GM21360 (cell line): Measurements from ENCODE around the gene AFDN.
A peak's percentile ranks its signal among the peaks of the same experiment; 100 is the strongest.

ENCODE experiments used
- ATAC-seq: cut with Tn5 transposase; IDR thresholded peaks from one replicate; pipeline ENCODE4 v1.9.1; 2021; ENCODE audit warnings: mild to moderate bottlenecking, moderate library complexity; ENCODE audit not compliant: unreplicated experiment

AFDN gene

DNA sequence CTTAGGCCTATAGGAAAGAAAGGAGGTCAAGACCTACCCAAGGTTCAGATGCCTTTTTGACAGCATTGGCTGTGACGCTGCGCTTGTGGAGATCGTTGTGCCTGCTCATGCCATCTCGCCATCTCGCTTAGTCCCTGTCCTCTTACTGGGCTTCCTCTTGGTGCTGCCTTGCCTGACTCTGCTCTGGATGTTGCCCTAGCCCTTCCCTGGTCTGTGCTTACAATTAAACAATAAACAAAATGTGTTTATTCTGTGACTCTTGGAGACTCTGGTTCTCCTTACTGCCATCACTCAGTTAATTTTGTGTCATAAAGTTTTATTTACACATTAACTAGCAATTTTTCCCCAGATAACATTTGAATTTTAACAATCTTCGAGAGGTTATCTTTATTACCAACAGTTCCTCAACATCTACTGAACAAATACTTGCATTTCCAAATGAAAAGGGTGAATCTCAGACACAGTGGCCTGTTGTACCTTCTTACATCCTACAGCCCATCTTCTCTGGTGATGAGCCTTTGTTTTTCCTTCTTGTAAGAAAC lies 11.6 kb downstream of the AFDN start:
- no peak for ATAC-seq

DNA sequence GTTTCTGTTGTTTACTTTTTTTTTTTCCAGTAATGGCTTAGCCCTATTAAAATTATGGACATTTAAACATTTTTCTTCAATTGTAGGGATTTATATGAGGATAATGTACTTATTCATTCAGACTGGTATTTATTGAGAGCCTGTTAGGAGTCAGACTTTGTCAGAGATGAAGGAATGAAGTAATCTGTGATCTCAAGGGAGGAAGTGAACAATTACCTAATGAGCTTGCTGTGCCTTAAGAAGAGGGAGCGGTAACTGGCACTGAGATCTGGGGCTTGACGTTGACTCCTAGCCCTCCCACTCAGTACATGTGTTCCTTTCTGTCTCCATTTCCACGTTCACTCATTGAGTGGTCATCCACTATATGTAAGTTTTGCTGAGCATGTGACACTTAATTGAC lies 12.6 kb downstream of the AFDN start:
- no peak for ATAC-seq

DNA sequence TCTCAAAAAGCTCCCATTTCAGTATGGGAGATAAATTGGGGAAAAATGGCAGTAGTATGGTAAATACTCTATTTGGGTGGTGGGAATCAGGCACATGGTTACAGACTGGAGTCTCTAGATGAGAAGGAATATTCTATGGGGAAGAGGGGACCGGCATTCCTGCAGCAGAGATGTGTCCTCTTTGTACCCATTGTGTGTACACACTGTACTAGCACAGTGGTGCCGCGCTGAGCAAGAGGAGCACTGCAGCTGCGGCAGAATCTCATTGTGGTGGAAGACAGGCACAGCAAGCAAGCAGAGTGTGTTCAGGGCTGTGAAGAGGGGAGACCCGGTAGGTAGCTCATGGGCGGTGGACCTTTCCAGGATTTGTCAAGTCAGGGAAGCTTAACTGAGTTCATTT lies 13.0 kb downstream of the AFDN start:
- ATAC-seq = no peak

DNA sequence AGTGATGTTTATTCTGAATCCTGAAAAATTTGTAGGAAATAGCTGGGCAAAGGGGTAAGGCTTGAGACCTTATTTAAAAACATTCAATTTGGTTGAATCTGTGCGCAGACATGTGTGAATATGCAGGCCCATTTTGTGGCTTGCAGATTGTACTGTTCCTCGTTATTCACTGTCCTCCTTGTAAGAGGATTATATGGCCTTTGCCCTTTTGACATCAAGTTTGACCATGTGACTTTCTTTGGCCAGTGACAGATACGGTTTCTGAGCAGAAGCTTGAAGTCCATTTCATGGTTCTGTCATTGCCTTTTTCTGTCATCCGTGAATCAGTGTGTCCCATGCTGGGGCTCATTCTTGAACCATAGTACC lies 13.4 kb downstream of the AFDN start:
- no peak for ATAC-seq

DNA sequence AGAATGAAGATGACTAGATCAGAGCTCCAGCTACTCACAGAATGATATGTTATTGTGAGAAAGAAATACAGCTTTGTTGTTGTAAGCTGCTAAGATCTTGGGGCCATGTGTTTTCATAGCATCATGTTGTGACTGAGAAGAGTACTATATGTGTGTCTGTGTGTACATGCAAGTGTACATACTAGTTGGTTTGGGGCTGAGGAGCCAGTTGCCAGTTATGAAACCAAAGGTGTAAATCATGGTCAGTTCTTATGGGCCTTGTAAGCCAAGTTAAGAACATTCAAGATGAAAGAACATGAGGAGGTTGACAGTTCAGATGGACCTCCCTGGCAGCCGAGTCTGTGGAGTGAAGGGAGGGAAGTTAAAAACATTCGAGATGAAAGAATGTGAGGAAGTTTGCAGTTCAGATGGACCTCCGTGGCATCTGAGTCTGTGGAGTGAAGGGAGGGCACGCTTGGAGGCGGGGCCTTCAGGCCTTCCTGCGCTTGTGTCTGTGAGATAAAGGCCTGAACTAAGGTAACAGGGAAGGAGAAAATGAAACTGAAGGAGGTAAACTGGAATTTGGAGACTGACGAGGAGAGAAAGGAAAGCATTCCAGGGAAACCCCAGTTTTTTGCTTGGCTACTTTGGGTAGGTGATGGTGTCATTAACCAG lies 13.9 kb downstream of the AFDN start:
- ATAC-seq = no peak

DNA sequence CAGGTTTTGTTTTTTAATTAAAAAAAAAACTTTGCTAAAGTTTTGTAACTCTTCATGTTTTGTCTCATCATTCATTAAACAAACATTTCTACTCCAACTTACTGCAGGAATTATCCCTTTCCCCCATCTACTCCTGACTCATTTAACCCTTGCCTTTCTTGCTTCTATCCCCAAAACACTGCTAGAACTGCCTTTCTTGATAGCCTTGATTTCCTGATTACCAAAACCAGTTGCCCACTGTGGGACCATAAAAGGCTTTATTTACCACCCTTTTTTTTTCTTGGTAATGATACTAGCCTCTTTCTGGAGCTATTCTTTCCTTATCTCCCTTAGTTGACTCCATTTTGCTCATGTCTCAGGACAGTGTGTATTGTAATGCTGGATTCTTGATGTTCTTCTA lies 15.3 kb downstream of the AFDN start:
- no peak for ATAC-seq

DNA sequence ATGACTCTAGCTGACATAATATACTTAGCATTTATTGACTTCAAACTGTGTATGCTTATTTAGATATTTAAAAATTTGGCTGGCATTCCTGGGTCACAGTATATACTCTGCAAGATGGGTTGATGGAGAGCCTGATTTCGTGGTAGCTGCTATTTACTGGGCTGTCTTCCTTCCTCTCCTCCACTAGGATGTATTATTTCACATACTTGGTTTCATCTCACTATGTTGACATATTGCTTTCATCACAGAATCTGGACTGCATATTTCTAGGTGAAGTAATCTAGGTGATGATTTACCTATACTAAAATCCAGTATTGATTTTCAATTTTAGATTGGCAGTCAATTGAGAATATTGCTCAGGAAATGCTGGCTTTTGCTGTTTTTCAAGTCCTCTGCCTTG lies 15.7 kb downstream of the AFDN start:
- ATAC-seq = no peak

DNA sequence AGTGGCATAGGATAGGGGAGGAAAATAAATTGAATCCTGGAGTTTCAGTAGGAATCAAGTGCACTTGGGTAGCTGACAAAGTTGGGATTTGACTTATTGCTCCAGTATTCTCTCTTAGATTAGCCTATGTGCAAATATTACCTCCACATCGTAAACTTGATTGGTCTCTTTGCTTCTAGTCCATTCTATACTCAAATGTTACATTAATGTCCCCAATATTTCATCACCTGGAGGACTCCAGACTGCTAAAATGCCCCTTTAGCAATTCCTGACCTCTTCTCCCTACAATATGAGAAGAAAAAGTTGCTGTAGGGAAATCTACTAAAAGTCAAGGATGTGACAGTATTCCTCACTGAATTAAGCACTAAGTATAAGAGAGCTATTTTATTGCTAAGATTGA lies 16.3 kb downstream of the AFDN start:
- no peak for ATAC-seq

DNA sequence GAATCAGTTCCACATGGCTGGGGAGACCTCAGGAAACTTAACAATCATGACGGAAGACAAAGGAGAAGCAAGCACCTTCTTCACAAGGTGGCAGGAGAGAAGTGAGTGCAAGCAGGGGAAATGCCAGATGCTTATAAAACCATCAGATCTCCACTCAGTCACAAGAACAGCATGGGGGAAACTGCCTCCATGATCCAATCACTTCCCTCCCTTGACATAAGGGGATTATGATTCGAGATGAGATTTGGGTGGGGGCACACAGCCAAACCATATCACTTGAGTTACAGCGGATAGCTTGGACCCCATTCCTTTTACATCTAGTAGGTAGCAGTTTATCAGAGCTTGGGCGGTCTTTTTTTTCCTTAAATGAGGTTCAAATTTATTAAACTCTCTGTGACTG lies 19.1 kb downstream of the AFDN start:
- no peak for ATAC-seq

DNA sequence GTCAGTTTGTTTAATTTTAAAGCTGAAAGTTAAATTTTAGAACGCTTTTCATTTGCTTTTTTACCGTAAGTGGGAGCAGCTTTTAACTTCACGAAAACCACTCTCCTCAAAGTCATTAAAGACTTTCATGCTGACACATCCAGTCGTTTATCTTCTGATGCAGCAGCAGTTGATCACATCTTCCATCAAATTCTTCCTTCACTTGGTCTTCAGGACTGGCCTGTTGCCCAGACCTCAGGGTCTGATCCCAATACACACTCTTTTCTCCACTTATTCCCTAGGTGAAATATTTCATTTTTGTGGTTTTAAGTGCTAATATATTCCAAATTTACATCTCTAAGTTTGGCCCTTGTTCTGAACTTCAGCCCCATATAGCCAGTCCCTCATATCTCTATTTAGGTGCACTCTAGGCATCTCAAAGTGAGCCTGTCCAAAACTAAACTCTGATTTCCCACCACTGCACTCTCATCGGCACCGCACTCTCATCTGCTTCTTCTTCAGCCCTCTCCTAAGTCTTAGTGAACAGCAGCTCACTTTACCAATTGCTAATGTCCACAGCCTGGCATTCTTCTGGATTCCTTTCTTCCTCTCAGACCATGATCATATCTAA lies 20.4 kb downstream of the AFDN start:
- ATAC-seq = no peak

DNA sequence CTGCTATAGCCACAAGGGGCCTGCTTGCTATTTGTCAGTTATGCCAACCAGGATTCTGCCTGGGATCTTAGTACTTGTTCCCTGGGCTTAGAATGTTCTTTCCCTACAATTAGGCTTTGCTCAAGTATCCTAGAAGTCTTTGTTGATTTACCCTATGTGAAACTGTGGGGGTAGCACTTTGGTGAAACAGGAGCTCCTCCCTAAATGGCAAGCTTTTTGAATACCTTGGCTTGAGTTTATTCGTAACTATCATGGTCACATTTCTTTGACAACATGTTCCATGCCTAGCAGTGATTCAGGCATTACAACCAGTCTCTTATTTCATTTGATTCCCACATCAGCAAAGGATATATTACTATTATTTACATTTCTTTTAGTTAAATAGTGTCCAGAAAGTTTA lies 21.2 kb downstream of the AFDN start:
- no peak for ATAC-seq

DNA sequence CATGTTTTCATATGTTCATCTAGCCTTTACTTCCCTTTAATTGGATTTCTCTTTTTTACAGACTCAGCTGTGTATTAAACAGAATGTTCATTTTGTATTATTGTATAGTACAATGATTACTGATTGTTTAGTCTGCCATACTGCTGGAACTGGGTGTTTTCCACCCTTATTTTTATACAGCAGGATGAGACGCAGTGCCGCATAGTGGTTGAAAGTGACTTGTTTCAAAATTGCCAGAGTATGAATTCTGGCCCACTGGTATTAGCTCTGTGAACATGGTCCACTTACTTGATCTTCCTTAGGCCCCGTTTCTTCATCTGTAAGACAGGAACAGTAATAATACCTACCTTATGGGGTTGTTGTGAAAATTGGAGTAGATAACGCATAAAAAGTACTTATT lies 22.1 kb downstream of the AFDN start:
- ATAC-seq = no peak

DNA sequence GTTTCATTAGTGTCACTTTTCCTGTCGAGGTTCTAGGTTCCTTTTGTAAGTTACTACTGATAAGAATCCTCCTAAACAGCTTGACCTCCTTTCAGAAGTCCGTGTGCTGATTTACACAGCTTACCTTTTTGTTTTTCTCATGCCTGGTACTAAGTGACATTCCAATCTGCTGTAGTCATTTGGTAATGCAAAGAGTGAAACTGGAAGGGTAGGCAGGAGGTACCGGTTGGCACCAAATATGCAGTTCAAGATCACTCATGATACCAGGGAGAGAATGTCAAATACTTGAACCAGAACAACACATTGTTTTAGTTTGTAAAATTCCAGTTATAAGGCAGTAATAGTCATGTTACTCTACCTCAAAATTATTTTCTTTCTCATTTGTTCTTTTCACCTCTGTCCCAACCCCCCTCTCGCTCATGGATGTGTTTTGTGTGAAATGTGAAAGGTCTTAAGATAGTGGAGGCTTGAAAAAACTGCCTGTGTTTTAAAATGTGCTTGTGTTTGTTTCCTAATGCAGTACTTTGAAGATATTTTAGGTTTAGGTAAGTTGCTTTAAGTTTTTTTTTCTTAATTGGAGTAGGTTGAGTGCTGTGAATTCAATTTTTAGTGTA lies 23.2 kb downstream of the AFDN start:
- ATAC-seq = no peak

DNA sequence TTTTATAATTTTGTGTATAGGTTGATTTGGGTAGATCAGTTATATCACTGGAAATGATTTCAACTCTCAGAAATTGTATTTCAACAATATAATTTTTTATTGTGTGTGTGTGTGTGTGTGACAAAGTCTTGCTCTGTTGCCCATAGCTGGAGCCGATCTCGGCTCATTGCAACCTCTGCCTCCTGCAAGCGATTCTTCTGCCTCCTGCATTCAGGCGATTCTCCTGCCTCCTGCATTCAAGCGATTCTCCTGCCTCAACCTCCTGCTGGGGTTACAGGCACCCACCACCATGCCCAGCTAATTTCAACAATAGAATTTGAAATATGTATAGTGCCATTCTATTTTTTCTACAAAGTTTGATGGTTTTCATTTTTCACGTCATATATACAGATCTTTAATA lies 24.1 kb downstream of the AFDN start:
- ATAC-seq = no peak

DNA sequence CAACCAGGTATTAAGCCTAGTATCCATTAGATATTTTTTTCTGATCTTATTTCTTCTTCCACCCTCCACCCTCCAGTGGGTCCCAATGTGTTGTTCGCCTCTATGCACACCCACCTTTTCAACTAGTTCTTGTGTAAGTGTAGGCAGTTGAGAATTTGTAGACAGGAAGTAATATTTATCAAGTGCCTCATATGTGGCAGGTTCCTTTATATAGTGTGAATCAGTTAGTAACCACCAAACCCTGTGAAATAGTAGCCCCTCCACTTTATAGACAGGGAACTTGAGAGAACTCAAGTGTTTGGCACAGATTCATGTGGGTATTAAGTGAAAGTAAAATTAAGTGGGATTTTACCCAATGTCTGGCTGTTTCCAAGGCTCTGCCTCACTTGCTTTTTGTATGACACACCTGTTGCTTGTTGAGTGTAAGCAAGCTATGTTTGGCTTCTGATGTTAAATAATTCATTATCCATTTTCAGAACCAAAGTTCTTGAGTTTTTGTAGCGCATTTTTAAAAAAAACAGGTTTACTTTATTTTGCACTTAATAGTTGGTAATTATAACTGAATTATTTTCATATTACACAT lies 24.8 kb downstream of the AFDN start:
- ATAC-seq = no peak

DNA sequence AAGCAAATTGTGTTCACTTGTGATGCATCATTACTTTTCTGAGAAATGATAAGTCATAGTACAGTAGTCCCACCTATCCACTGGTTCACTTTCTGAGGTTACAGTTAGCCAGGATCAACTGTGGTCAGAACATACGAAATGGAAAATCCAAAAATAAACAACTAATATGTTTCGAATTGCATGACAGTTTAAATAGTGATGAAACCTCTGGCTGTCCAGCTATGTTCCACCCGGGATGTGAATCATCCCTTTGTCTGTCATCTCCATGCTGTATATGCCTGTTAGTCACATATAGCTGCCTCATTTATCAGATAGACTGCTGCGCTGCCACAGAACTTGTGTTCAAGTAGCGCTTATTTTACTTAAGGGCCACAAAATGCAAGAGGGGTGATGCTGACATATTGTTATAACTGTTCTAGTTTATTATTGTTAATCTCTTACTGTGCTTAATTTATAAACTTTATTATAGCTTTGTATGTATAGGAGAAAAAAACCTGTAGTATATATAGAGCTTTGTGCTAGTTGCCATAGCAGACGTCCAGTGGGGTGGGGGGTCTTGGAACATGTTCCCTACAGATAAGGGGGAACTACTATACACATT lies 29.2 kb downstream of the AFDN start:
- no peak for ATAC-seq

DNA sequence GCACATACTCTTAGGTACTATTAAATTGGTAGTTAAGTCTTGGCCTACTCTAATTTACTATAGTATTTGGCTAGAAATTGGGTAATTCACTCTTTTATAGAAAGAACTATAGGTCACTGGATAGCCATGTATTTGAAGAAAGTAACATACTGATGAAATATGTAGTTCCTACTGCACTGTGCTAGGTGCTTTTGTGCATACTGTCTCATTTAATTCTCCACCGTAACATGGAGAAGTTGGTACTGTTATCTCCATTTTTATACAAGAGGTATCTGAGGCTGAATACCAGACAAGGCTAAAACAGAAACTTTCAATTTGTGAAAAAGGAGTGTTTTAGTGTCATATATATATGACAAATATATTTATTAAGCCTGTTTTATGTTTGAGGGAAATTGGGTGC lies 29.8 kb downstream of the AFDN start:
- no peak for ATAC-seq

DNA sequence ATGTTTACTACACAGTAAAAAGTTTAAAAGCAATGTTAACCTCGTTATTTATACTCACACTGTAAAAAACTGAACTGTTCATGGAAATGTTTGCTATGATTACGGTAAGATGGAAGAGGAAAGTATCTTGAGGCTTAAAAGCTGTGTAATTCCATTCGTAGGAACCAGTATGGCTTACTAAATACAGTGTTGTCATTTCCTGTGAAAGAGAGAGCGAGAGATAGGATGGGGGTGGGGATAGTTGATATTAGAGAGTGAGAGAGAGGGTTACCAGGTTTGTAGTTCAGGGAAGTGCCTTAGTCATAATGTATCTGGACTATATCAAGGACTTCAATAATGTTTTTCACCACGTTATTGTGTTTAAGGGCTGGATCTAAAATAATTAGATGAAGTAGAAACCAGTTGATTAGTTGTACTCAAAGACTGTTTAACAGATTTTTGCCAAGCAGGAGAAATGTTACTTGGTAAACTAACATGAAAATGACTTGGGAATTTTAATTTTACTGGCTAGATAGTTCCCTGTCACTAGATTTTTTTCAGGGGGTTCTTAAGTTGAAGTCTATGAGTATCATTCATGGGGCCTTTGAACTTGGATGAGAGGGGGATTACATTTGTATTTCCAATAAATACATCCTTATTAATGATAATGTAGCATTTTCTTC lies 30.4 kb downstream of the AFDN start:
- peak; percentile 78 for ATAC-seq

DNA sequence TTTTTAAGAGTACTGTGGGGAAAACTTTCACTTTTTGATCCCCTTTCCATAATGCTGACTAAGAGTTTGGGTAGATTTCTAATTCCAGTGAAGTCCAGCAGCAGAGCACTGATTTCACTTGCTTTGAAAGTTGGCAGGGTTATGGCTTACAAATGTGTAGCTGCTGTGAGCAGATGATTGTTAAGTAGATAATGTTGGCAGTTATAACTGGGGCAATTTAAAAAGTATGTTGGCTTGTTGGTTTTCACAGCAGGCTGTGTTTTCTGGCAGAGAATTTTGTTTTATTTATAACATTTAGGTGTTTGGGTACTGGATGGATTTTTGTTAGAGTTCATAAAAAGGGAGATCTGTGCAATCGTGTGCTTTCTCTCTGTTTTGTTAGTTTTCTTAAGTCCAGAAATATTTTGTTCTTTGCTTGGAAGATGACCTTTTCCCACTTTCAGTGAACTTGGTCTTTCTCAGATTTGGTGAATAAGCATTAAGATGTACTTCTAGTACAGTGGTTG lies 31.4 kb downstream of the AFDN start:
- no peak for ATAC-seq

DNA sequence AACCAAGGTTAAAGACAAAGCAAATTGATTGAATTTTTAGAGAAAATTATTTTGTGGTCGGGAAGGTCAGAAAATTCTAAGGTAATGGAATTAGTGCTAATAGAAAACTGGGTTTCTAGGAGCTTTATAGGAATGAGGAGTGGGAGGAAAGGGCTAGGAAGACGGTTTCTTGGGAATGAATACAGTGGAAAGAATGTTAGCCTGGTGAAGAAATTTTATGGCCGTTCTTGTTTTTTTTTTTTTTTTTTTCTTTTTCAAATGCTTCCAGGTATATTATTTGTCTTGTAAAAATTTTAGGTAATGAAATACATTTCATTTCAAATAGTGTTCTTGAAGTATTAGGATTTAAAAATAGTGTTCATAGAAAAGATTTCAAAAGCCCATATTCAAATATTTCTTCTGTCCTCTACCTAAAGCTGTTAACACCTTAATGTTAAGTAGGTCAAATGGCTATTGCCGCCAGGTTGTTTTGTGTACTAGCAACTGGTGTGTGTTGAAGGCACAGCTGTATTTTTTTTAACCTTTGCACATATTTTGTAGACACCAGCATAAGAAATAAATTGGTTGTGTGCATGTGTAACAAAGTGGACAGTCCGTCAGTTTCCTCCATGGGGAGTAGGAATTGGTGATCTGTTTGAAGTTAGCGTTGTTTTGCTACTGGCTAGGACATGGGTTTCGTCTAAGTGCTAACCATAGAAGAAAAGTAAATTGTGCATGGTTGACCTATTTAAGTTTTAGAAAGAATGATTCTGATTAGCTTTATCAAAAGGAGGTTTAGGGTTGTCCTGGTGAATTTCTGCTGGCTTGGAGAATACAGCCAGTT lies 32.3 kb downstream of the AFDN start:
- no peak for ATAC-seq
